HepG2 (cell line): ENCODE measurements around the gene P2RY6. TPM values are rescaled to one million over a fixed set of nuclear protein-coding genes. Genes with fewer than 3 reads are reported as not detected.

Source experiments
- ATAC-seq: fragments of 200-7000 bp; cut with Tn5 transposase; 3 replicates; pipeline ENCODE4 v1.9.1; 2020; ENCODE audit warnings: mild to moderate bottlenecking, moderate library complexity
- BruUV-seq: library from RNA; stranded (reverse); fragments of 400-500 nt; replicated peaks from 2 replicates; lab custom pipeline; 2021; lab: Mats Ljungman, UMichigan
- CTCF ChIA-PET: fragments of 300-600 bp; formaldehyde crosslinking; extraction: SDS; loops from one replicate; lab custom pipeline; 2021; ENCODE audit warnings: low total read pairs, inconsistent platforms, low intra/inter-chr PET ratio; lab: Yijun Ruan, JAX
- POLR2A ChIA-PET: fragments of 350-600 bp; sonication (Branson Sonifier 250); formaldehyde crosslinking; loops from one replicate; lab custom pipeline; 2020; ENCODE audit warnings: antibody characterized with exemption, inconsistent platforms; lab: Yijun Ruan, JAX
- DNase-seq: peaks from one replicate; pipeline ENCODE4 v3.0.0-alpha.2; 2015; ENCODE audit warnings: low spot score
- FAIRE-seq: peaks from 3 replicates; lab custom pipeline; 2011; peaks lifted over from hg19 to GRCh38; lab: Jason Lieb, UNC
- H2AFZ ChIP-seq: one replicate; pipeline ENCODE4 v1.6.1; 2011; ENCODE audit warnings: low read length, inconsistent platforms
- H3K27ac ChIP-seq: fragments of 300-600 bp; 3 replicates; pipeline ENCODE4 v1.8.0; 2011; ENCODE audit warnings: mixed run types, mild to moderate bottlenecking, mixed read lengths, low read length, inconsistent platforms; ENCODE audit not compliant: insufficient read depth; ENCODE audit errors: extremely low read length
- H3K27me3 ChIP-seq, 2 experiments: fragments of 200-600 bp in 1 of 2; 2 replicates in 1 of 2; 3 replicates in 1 of 2; pipeline versions ENCODE4 v1.6.0 to v1.8.0; 2011; ENCODE audit warnings: low read length in 2 of 2, mild to moderate bottlenecking in 2 of 2, moderate library complexity in 2 of 2, inconsistent platforms in 1 of 2; ENCODE audit not compliant: insufficient read depth in 2 of 2, control insufficient read depth in 1 of 2
- H3K36me3 ChIP-seq, 2 experiments: fragments of 200-600 bp in 1 of 2; replicated peaks in 1 of 2; 2 replicates in 1 of 2; 3 replicates in 1 of 2; pipeline versions ENCODE4 v1.5.1 to v1.8.0; 2011; ENCODE audit warnings: low read length in 2 of 2, inconsistent platforms in 1 of 2; ENCODE audit not compliant: insufficient read depth in 2 of 2, control insufficient read depth in 1 of 2
- H3K4me1 ChIP-seq: 2 replicates; pipeline ENCODE4 v1.5.1; 2012; ENCODE audit warnings: low read length, inconsistent platforms; ENCODE audit not compliant: insufficient read depth
- H3K4me2 ChIP-seq: 2 replicates; pipeline ENCODE4 v1.6.0; 2011; ENCODE audit warnings: low read depth, low read length, inconsistent platforms
- H3K4me3 ChIP-seq, 3 experiments: fragments of 200-600 bp in 1 of 3; sonication (generic), shearing (Covaris generic) in 1 of 3; replicated peaks in 1 of 3; 2 replicates each; pipeline ENCODE4 v1.5.1; 2011 to 2016; ENCODE audit warnings: low read length in 3 of 3, inconsistent platforms in 2 of 3, low read depth in 2 of 3, mild to moderate bottlenecking in 2 of 3, control low read depth in 1 of 3, mixed read lengths in 1 of 3; ENCODE audit not compliant: insufficient read depth in 1 of 3
- H3K79me2 ChIP-seq: one replicate; pipeline ENCODE4 v1.6.1; 2011; ENCODE audit warnings: low read length, inconsistent platforms; ENCODE audit not compliant: insufficient read depth
- H3K9ac ChIP-seq: 2 replicates; pipeline ENCODE4 v1.6.0; 2011; ENCODE audit warnings: mild to moderate bottlenecking, low read depth, low read length, inconsistent platforms; ENCODE audit not compliant: insufficient read depth
- H3K9me3 ChIP-seq: 2 replicates; pipeline ENCODE4 v1.5.1; 2012; ENCODE audit warnings: mild to moderate bottlenecking, low read length
- H4K20me1 ChIP-seq: 2 replicates; pipeline ENCODE4 v1.6.0; 2011; ENCODE audit warnings: inconsistent platforms, mild to moderate bottlenecking, low read length, moderate library complexity; ENCODE audit not compliant: insufficient read depth
- GTF3A ChIP-seq: sonication (generic); formaldehyde crosslinking; conservative IDR thresholded peaks from 2 replicates; pipeline ENCODE4 v1.4.0; 2020; ENCODE audit warnings: mild to moderate bottlenecking, missing genetic modification reagents
- HNRNPL ChIP-seq: fragments of 200-400 bp; formaldehyde crosslinking; IDR thresholded peaks from 2 replicates; pipeline ENCODE4 v1.6.1; 2017; ENCODE audit warnings: mild to moderate bottlenecking, low read depth, low read length
- POLR2G ChIP-seq: fragments of 200-400 bp; formaldehyde crosslinking; IDR thresholded peaks from 2 replicates; pipeline ENCODE4 v1.6.1; 2018; ENCODE audit warnings: mild to moderate bottlenecking, low read depth, low read length, moderate library complexity
- RBAK ChIP-seq: sonication (generic); formaldehyde crosslinking; IDR thresholded peaks from 2 replicates; pipeline ENCODE4 v1.5.1; 2020; ENCODE audit warnings: mild to moderate bottlenecking, missing genetic modification reagents
- SRF ChIP-seq: IDR thresholded peaks from 2 replicates; pipeline ENCODE4 v1.6.1; 2011; ENCODE audit warnings: mild to moderate bottlenecking, low read depth, low read length, moderate library complexity
- ZNF136 ChIP-seq: sonication (generic); formaldehyde crosslinking; IDR thresholded peaks from 2 replicates; pipeline ENCODE4 v1.8.1; 2022; ENCODE audit warnings: low read depth, mild to moderate bottlenecking, moderate library complexity, missing genetic modification reagents
- ZNF138 ChIP-seq: sonication (generic); formaldehyde crosslinking; IDR thresholded peaks from 2 replicates; pipeline ENCODE4 v1.5.0; 2020; ENCODE audit warnings: mild to moderate bottlenecking, low read depth, missing genetic modification reagents
- ZNF33A ChIP-seq: sonication (generic); formaldehyde crosslinking; IDR thresholded peaks from 2 replicates; pipeline ENCODE4 v1.5.1; 2020; ENCODE audit warnings: missing genetic modification reagents, mild to moderate bottlenecking, moderate library complexity, borderline replicate concordance
- WGBS: methylation state at CpG from one replicate; pipeline ENCODE4 v1.1.6; 2017; ENCODE audit warnings: low lambda C conversion rate; 5-methylcytosine and 5-hydroxymethylcytosine counted together
- in situ Hi-C: cut with HindIII; loops from 2 replicates; pipeline ENCODE4 v1.10.0; 2017; ENCODE audit warnings: low pct_unique_long_range_greater_than_20kb; ENCODE audit not compliant: extremely low pct_ligation_motif_present
- intact Hi-C: fragments of 100-400 bp; cut with micrococcal nuclease; formaldehyde crosslinking; loops from one replicate; pipeline ENCODE4 v1.10.0; 2022; ENCODE audit not compliant: unreplicated experiment
- polyA plus RNA-seq, 8 experiments: library from polyadenylated mRNA; depleted of rRNA in 3 of 8; stranded (reverse) in 7 of 8; unstranded in 1 of 8; fragments of >200 nt; fragmentation: Illumina TruSeq in 4 of 8; extraction: Trizol in 4 of 8; gene quantifications; 2 replicates each; pipeline versions ENCODE4 v1.2.1 to v1.2.3, GENCODE V29; 2011 to 2016; ENCODE audit warnings: low read depth in 4 of 8, missing spikeins in 1 of 8, mixed read lengths in 1 of 8; ENCODE audit not compliant: insufficient read depth in 1 of 8
- total RNA-seq, 5 experiments: library from RNA; depleted of rRNA; stranded (reverse); fragments of >200 nt; fragmentation: Illumina TruSeq; extraction: Trizol; gene quantifications; 2 replicates each; pipeline ENCODE4 v1.2.3, GENCODE V29; 2016; ENCODE audit warnings: low read depth in 1 of 5
- TF ChIP-seq, protein P1 (sequence below): sonication (generic); formaldehyde crosslinking; conservative IDR thresholded peaks from 2 replicates; pipeline ENCODE4 v1.8.0; 2022; ENCODE audit warnings: low read depth, missing genetic modification reagents
- TF ChIP-seq, protein P2 (sequence below): sonication (generic); IDR thresholded peaks from 2 replicates; pipeline ENCODE4 v1.6.1; 2016; ENCODE audit warnings: low read depth, borderline replicate concordance
- TF ChIP-seq, protein P3 (sequence below): sonication (generic); formaldehyde crosslinking; IDR thresholded peaks from 2 replicates; pipeline ENCODE4 v1.8.1; 2023; ENCODE audit warnings: missing genetic modification reagents, inconsistent platforms, borderline replicate concordance
- TF ChIP-seq, protein P4 (sequence below): conservative IDR thresholded peaks from 2 replicates; pipeline ENCODE4 v1.6.1; 2018; ENCODE audit warnings: missing genetic modification reagents

P2RY6 gene
- total and polyA plus RNA-seq, 2 of the 13 experiments (the other 11 are each of a cell fraction or from before 2014, with no cell fraction given), result 0.09 to 0.29 TPM

DNA sequence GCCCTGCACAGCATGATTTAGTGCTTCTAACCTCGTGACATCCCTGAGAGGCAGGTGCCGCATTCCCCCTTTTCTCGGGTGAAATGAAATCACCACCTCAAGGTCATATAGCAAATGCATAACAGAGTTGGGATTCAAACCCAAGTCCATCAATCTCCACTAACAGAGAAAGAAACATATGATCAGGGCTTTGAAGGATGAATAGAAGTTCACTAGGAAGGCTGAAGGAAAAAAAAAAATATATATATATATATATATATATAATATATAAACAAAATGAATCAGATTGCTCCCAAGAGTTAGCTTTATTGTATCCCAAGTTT lies 23.8 kb downstream of the P2RY6 start:
- H2AFZ ChIP-seq, result no peak overlapping the region
- intact Hi-C loops, result no loop called here
- H3K27ac ChIP-seq, result no peak overlapping the region
- H3K4me3 ChIP-seq, result no peak overlapping the region
- no peaks in the 10 kb centered on the region for H4K20me1 ChIP-seq
- H3K36me3 ChIP-seq, result no peaks in the 10 kb centered on the region
- TF ChIP-seq ZNF136 (CRISPR knock-in tag), result no peak
- TF ChIP-seq POLR2G, result no peak
- TF ChIP-seq, all 625 proteins: peak for 0
- Histone ChIP-seq H3K4me2 (no peak overlapping the region), H3K27me3 (peaks cover 8 to 34% of the 10 kb centered on the region in 2 experiments; a peak in 3 of 5 replicates), H3K9me3 (no peaks in the 10 kb centered on the region), H3K79me2 (no peaks in the 10 kb centered on the region), H3K4me1 (no peaks in the 10 kb centered on the region), H3K9ac (no peak overlapping the region)
- BruUV-seq, result no TSS peak
- DNase-seq (no peak), ATAC-seq (no peak), FAIRE-seq (no peak)
- CTCF ChIA-PET, result interaction anchor here (1.4 to 2.8 kb wide), 3 partner anchors 39 to 97 kb away, joined by 6 to 40 read pairs (median 13); no protein-coding TSS in a partner anchor
- POLR2A ChIA-PET, result no interaction called here
- 67% methylated on average over 3 of the region's 3 CpGs for WGBS
- in situ Hi-C loops, result no loop called here

DNA sequence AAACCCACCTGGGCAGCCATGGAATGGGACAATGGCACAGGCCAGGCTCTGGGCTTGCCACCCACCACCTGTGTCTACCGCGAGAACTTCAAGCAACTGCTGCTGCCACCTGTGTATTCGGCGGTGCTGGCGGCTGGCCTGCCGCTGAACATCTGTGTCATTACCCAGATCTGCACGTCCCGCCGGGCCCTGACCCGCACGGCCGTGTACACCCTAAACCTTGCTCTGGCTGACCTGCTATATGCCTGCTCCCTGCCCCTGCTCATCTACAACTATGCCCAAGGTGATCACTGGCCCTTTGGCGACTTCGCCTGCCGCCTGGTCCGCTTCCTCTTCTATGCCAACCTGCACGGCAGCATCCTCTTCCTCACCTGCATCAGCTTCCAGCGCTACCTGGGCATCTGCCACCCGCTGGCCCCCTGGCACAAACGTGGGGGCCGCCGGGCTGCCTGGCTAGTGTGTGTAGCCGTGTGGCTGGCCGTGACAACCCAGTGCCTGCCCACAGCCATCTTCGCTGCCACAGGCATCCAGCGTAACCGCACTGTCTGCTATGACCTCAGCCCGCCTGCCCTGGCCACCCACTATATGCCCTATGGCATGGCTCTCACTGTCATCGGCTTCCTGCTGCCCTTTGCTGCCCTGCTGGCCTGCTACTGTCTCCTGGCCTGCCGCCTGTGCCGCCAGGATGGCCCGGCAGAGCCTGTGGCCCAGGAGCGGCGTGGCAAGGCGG lies 24.5 kb downstream of the P2RY6 start:
- Histone ChIP-seq H2AFZ (no peak overlapping the region), H4K20me1 (no peaks in the 10 kb centered on the region), H3K9me3 (no peaks in the 10 kb centered on the region), H3K9ac (no peak overlapping the region), H3K36me3 (no peaks in the 10 kb centered on the region), H3K4me2 (no peak overlapping the region), H3K4me1 (no peaks in the 10 kb centered on the region), H3K4me3 (no peak overlapping the region), H3K27me3 (peaks cover 8 to 29% of the 10 kb centered on the region in 2 experiments; a peak in 3 of 5 replicates), H3K27ac (no peak overlapping the region), H3K79me2 (no peaks in the 10 kb centered on the region)
- no TSS peak for BruUV-seq
- FAIRE-seq (no peak), ATAC-seq (no peak), DNase-seq (no peak)
- POLR2A ChIA-PET, result no interaction called here
- whole genome bisulfite sequencing, result 78% methylated on average over 23 of the region's 35 CpGs
- in situ Hi-C loops (no loop called here), intact Hi-C loops (no loop called here)
- CTCF ChIA-PET, result interaction anchor here (2.1 to 2.8 kb wide), 2 partner anchors 38 to 97 kb away, joined by 13 to 40 read pairs; no protein-coding TSS in a partner anchor
- TF ChIP-seq ZNF138 (CRISPR knock-in tag) (no peak), SRF (no peak), ZNF33A (CRISPR knock-in tag) (no peak), RBAK (no peak), GTF3A (no peak), HNRNPL (no peak)
- TF ChIP-seq, protein P1, sequence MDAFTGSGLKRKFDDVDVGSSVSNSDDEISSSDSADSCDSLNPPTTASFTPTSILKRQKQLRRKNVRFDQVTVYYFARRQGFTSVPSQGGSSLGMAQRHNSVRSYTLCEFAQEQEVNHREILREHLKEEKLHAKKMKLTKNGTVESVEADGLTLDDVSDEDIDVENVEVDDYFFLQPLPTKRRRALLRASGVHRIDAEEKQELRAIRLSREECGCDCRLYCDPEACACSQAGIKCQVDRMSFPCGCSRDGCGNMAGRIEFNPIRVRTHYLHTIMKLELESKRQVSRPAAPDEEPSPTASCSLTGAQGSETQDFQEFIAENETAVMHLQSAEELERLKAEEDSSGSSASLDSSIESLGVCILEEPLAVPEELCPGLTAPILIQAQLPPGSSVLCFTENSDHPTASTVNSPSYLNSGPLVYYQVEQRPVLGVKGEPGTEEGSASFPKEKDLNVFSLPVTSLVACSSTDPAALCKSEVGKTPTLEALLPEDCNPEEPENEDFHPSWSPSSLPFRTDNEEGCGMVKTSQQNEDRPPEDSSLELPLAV, result no peak
- TF ChIP-seq, protein P2, sequence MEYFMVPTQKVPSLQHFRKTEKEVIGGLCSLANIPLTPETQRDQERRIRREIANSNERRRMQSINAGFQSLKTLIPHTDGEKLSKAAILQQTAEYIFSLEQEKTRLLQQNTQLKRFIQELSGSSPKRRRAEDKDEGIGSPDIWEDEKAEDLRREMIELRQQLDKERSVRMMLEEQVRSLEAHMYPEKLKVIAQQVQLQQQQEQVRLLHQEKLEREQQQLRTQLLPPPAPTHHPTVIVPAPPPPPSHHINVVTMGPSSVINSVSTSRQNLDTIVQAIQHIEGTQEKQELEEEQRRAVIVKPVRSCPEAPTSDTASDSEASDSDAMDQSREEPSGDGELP, result no peak
- TF ChIP-seq, protein P3, sequence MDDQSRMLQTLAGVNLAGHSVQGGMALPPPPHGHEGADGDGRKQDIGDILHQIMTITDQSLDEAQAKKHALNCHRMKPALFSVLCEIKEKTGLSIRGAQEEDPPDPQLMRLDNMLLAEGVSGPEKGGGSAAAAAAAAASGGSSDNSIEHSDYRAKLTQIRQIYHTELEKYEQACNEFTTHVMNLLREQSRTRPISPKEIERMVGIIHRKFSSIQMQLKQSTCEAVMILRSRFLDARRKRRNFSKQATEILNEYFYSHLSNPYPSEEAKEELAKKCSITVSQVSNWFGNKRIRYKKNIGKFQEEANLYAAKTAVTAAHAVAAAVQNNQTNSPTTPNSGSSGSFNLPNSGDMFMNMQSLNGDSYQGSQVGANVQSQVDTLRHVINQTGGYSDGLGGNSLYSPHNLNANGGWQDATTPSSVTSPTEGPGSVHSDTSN, result no peak
- TF ChIP-seq, protein P4, sequence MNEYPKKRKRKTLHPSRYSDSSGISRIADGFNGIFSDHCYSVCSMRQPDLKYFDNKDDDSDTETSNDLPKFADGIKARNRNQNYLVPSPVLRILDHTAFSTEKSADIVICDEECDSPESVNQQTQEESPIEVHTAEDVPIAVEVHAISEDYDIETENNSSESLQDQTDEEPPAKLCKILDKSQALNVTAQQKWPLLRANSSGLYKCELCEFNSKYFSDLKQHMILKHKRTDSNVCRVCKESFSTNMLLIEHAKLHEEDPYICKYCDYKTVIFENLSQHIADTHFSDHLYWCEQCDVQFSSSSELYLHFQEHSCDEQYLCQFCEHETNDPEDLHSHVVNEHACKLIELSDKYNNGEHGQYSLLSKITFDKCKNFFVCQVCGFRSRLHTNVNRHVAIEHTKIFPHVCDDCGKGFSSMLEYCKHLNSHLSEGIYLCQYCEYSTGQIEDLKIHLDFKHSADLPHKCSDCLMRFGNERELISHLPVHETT (CRISPR knock-in tag), result no peak
